Stomach (tissue), 9 donors: Measurements from ENCODE around the gene TNS3. TPM values are rescaled to one million over a fixed set of nuclear protein-coding genes. Genes with fewer than 3 reads are reported as not detected.

Experiments used
- DNase-seq, 2 donors: peaks; one replicate each; pipeline versions ENCODE4 v3.0.0 to v3.0.0-alpha.2; 2013 to 2019
- H3K27ac ChIP-seq, 5 donors: fragments of 200-600 bp in 4 of 5; sonication (generic) in 4 of 5; one replicate each; pipeline ENCODE4 v1.5.1; 2013 to 2019; ENCODE audit warnings: mild to moderate bottlenecking in 1 of 5, moderate library complexity in 1 of 5
- H3K27me3 ChIP-seq, 3 donors: fragments of 200-600 bp; sonication (generic); one replicate each; pipeline ENCODE4 v1.5.1; 2017 to 2019; ENCODE audit warnings: mixed run types in 1 of 3
- H3K36me3 ChIP-seq, 4 donors: fragments of 200-600 bp; sonication (generic); 1 replicate in 3 of 4; 2 replicates in 1 of 4; pipeline ENCODE4 v1.5.1; 2016 to 2019
- H3K4me1 ChIP-seq, 4 donors: fragments of 200-600 bp; sonication (generic); one replicate each; pipeline ENCODE4 v1.5.1; 2016 to 2019
- H3K4me3 ChIP-seq, 4 donors: fragments of 200-600 bp; sonication (generic) in 3 of 4; one replicate each; pipeline ENCODE4 v1.5.1; 2016 to 2019; ENCODE audit warnings: mild to moderate bottlenecking in 1 of 4
- H3K9me3 ChIP-seq, 4 donors: fragments of 200-600 bp; sonication (generic); one replicate each; pipeline ENCODE4 v1.5.1; 2016 to 2019
- EP300 ChIP-seq: sonication (generic); formaldehyde crosslinking; IDR thresholded peaks from one replicate; pipeline ENCODE4 v1.6.1; 2017; ENCODE audit warnings: antibody characterized with exemption
- POLR2A ChIP-seq, 4 donors: fragments of 450-650 bp; IDR thresholded peaks; one replicate each; pipeline ENCODE4 v1.6.1; 2016; ENCODE audit warnings: antibody characterized with exemption in 4 of 4, control low read depth in 2 of 4, mild to moderate bottlenecking in 1 of 4, moderate library complexity in 1 of 4
- POLR2AphosphoS5 ChIP-seq, 3 donors: sonication (generic); formaldehyde crosslinking; IDR thresholded peaks; one replicate each; pipeline ENCODE4 v1.6.1; 2016; ENCODE audit warnings: antibody characterized with exemption in 3 of 3
- WGBS, 5 donors: extraction: QIAGEN DNeasy Blood & Tissue Kit in 3 of 5; methylation state at CpG; one replicate each; pipeline versions ENCODE4 v1.1.5 to v1.1.7; 2013 to 2018; 5-methylcytosine and 5-hydroxymethylcytosine counted together
- intact Hi-C: fragments of 100-400 bp; cut with DNase I; formaldehyde crosslinking; loops from one replicate; pipeline ENCODE4 v1.15.1; 2023; ENCODE audit warnings: low total_unique reads
- polyA plus RNA-seq, 3 donors: library from polyadenylated mRNA; stranded (reverse); fragments of 200-250 nt; gene quantifications; one replicate each; pipeline ENCODE4 v1.2.3, GENCODE V29; 2013
- total RNA-seq, 5 donors: library from RNA; depleted of rRNA; stranded (reverse); fragments of >200 nt; gene quantifications; one replicate each; pipeline versions ENCODE4 v1.1.0 to v1.2.3, GENCODE V29; 2014 to 2016
- TF ChIP-seq, protein P1 (sequence below), 7 experiments: fragments of 450-650 bp in 4 of 7; fragments of 200-600 bp in 3 of 7; sonication (generic) in 3 of 7; IDR thresholded peaks; one replicate each; pipeline ENCODE4 v1.5.1; 2016 to 2019; ENCODE audit warnings: antibody characterized with exemption in 7 of 7, control low read depth in 2 of 7, mild to moderate bottlenecking in 1 of 7
- donor health status: healthy with polysubstance abuse.
- donor health status: Bipolar disorder and iron deficiency.
- donor health status: healthy.

TNS3 gene
- total and polyA plus RNA-seq, 8 donors, result 10.0 to 105 (median 41.0) TPM

- peaks cover 36 to 64% (median 52%) of the 10 kb centered on the region in 4 donors for H3K4me1 ChIP-seq
- peak in 1 of 2 donors; percentile 78 for DNase-seq
- TF ChIP-seq POLR2AphosphoS5 (IDR thresholded peaks at IDR 0.05), result no peak
- H3K36me3 ChIP-seq, result peaks cover 0 to 6% (median 3%) of the 10 kb centered on the region in 4 donors
- intact Hi-C loops, result no loop called here
- no peaks in the 10 kb centered on the region for H3K9me3 ChIP-seq
- no peak overlapping the region for H3K4me3 ChIP-seq
- H3K27ac ChIP-seq, result peak overlapping the region; percentile 39 to 72 (median 47)
- no peaks in the 10 kb centered on the region for H3K27me3 ChIP-seq
- WGBS, 5 donors, result 9 to 34% (median 19%) methylated on average over 11 to 12 of the region's 12 CpGs
These were observed 68.1 kb downstream of the TNS3 start for GRCh38 chr7:47513741-47514241.

DNA sequence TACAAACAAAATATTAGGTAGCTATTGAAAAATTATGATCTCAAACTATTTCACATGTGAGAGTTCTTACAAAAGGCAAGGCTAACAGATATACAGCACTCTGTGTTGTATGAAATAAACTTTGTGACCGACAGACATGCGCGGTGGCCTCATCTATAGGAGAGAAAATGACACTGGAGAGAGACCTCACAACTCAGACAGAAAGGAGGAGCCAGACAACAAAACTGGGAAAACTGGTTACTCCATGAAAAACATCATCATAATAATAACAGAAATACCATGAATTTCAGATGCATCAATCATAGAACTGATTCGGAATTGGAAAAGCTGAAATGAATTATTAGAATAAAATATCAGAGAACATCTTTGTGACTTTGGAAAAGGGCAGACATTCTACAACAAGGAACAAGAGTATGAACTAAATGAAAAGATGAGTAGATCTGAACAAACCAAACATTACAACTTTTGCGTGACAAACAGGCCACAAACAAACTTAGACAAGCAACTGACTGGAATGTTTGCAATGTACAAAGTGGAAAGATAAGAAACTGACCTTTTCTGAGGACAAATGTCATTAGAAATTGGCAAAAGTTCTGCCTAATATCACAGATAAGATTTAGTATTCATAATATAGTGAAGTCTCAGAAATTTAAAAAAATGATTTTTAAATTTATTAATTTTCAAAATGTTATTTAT, 69.3 kb downstream of the TNS3 start:
- Histone ChIP-seq H3K36me3 (peaks cover 0 to 7% (median 3%) of the 10 kb centered on the region in 4 donors), H3K9me3 (no peaks in the 10 kb centered on the region), H3K27me3 (no peaks in the 10 kb centered on the region), H3K27ac (peak overlapping the region in 3 of 5 donors; percentile 39 to 72 (median 57)), H3K4me1 (peaks cover 36 to 56% (median 49%) of the 10 kb centered on the region in 4 donors), H3K4me3 (no peak overlapping the region)
- intact Hi-C loops, result no loop called here
- TF ChIP-seq EP300 (no peak), POLR2AphosphoS5 (IDR thresholded peaks at IDR 0.05) (no peak), POLR2A (IDR thresholded peaks at IDR 0.05) (no peak)
- TF ChIP-seq, protein P1, sequence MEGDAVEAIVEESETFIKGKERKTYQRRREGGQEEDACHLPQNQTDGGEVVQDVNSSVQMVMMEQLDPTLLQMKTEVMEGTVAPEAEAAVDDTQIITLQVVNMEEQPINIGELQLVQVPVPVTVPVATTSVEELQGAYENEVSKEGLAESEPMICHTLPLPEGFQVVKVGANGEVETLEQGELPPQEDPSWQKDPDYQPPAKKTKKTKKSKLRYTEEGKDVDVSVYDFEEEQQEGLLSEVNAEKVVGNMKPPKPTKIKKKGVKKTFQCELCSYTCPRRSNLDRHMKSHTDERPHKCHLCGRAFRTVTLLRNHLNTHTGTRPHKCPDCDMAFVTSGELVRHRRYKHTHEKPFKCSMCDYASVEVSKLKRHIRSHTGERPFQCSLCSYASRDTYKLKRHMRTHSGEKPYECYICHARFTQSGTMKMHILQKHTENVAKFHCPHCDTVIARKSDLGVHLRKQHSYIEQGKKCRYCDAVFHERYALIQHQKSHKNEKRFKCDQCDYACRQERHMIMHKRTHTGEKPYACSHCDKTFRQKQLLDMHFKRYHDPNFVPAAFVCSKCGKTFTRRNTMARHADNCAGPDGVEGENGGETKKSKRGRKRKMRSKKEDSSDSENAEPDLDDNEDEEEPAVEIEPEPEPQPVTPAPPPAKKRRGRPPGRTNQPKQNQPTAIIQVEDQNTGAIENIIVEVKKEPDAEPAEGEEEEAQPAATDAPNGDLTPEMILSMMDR (IDR thresholded peaks at IDR 0.05), result no peak
- DNase-seq, result no peak
- 69 to 74% (median 73%) methylated on average over 5 of the region's 5 CpGs for WGBS, 5 donors

DNA sequence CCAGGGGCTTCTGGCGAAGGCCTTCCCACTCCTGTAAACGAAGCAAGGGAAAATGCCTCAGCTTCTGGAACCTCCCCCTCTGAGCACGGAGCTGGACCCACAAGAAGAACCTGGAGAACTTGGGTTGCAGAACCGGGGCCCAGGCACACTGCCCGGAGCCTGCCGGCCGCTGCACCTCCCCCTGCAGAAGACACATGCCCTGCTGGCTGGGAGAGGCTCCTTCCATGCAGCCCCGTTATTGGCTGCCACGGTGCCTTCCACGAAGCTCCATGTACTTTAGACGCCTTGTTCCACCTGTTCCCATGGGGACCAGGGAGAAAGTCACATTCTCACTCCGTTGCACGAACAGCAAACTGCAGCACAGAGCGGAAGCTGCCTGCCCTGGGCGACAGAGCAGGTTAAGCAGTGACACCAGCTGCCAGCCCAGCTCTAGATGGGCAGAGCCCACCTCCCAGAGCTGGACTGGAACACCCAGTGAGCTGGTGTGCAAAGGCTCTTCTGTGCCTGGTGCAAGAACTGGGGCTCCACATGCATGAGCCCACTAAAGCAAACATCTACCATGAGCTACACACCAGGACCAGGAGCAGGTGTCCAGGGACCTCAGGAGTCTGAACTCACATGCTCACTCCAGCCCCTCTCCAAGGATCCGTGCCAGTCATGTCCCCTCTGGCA, 70.1 kb downstream of the TNS3 start:
- Histone ChIP-seq H3K4me1 (peaks cover 31 to 56% (median 45%) of the 10 kb centered on the region in 4 donors), H3K4me3 (no peak overlapping the region), H3K36me3 (peaks cover 0 to 7% (median 3%) of the 10 kb centered on the region in 4 donors), H3K27ac (peak overlapping the region in 1 of 5 donors; percentile 2), H3K9me3 (no peaks in the 10 kb centered on the region), H3K27me3 (no peaks in the 10 kb centered on the region)
- intact Hi-C loops, result no loop called here
- 48 to 77% (median 60%) methylated on average over 9 to 16 of the region's 16 CpGs for WGBS, 5 donors
- TF ChIP-seq EP300 (no peak), POLR2AphosphoS5 (IDR thresholded peaks at IDR 0.05) (no peak), POLR2A (IDR thresholded peaks at IDR 0.05) (no peak)
- TF ChIP-seq, protein P1 (IDR thresholded peaks at IDR 0.05), result no peak
- no peak for DNase-seq

- intact Hi-C loops, result no loop called here
- 86 to 93% (median 87%) methylated on average over 6 of the region's 6 CpGs for WGBS, 5 donors
These were observed 71.1 kb downstream of the TNS3 start for GRCh38 chr7:47510786-47511185.

More at GRCh38 chr7:47510786-47511185, 71.1 kb downstream of the TNS3 start:
- Histone ChIP-seq H3K27me3 (no peaks in the 10 kb centered on the region), H3K4me3 (no peak overlapping the region), H3K4me1 (peaks cover 25 to 55% (median 42%) of the 10 kb centered on the region in 4 donors), H3K9me3 (no peaks in the 10 kb centered on the region), H3K27ac (no peak overlapping the region), H3K36me3 (peaks cover 1 to 9% (median 4%) of the 10 kb centered on the region in 4 donors)
- DNase-seq, result no peak
- TF ChIP-seq POLR2A (IDR thresholded peaks at IDR 0.05) (no peak), EP300 (no peak), POLR2AphosphoS5 (IDR thresholded peaks at IDR 0.05) (no peak)
- TF ChIP-seq, protein P1 (IDR thresholded peaks at IDR 0.05), result no peak
